OCI-LY3 (cell line): ENCODE results near the gene ASPG.

ENCODE experiments used
- CTCF ChIP-seq: fragments of 200-600, 300-600 bp; sonication (generic); IDR thresholded peaks from 2 replicates; pipeline ENCODE4 v1.5.1; 2014; ENCODE audit warnings: antibody characterized with exemption, low read length, low read depth
- EZH2phosphoT487 ChIP-seq: fragments of 200-600 bp; shearing (Covaris generic); IDR thresholded peaks from 2 replicates; pipeline ENCODE4 v1.6.1; 2018; ENCODE audit warnings: antibody characterized with exemption, mixed run types, low read depth

DNA sequence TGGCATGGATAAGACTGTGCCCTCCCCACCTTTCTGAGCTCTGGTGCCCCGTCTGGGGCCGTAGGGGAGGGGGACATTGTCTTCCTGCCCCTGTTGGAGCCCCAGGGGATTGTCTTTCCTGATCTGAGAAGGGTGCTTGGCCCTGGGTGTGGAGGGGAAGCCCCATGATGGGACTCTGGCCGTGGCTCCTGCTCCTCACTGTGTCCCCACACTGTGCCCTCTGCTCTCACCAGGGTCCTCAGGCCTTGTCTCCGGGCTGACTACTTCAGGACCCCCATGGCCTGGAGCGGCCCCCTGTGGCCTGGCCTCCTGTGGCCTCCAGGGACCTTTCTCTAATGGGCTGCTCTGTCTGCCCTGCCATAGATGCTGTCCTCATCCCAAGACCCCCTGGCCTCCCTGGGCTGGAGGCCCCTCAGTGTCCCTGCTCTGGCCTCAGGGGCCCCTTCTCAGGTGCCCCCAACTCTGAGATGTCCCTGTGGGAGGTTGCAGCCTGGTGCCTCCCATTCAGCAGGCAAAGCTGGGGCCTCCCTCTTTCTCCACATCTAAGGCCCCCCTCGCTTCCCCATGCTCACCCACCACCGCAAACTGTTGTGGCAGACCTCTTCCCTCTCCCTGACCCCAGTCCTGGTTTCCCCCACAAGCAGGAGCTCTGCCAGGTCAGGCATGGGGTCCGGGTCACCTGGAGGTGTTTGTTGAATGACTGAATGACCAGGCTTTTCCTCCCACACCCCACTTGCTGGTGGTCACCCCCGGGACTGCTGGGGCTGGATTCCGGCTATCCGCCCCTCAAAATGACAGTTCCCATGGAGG lies 56.8 kb downstream of the ASPG start:
- TF ChIP-seq CTCF (no peak), EZH2phosphoT487 (no peak)
